HL-60/S4 treated with phorbol 12-myristate 13-acetate at 8.2 ng/mL for 4 days and 3 days (cell line): ENCODE results near the gene ACVR1.
"Not testable (repeated sequence)": the region's sequence is repeated elsewhere in the genome, so short reads cannot be mapped to it uniquely, and the experiment has no call there.

Experiments
- in situ Hi-C: fragments of 300-500 bp; cut with MboI; formaldehyde crosslinking; loops from 2 replicates; pipeline ENCODE4 v1.15.0; 2022; ENCODE audit warnings: low sequenced_read_pairs

ACVR1 gene

DNA sequence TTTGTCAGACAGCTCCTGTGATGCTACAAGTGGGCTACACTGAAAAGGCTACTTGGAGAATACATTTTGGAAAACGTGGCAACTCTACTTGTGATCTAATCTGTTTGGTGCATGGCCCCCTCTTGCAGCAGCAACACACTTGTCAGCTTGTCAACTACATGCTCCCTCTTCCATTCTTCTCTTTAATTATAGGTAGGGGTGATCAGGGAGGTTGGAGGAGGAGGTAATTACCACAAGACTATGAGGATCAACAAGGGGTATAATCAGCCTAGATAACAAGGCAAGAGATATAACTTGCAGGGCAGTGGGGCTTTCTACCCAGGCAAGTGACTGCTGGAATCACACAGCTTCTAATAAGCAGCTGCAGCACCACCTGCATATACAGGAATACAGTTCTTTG, 104.9 kb downstream of the ACVR1 start:
- in situ Hi-C loops, result no loop called here

DNA sequence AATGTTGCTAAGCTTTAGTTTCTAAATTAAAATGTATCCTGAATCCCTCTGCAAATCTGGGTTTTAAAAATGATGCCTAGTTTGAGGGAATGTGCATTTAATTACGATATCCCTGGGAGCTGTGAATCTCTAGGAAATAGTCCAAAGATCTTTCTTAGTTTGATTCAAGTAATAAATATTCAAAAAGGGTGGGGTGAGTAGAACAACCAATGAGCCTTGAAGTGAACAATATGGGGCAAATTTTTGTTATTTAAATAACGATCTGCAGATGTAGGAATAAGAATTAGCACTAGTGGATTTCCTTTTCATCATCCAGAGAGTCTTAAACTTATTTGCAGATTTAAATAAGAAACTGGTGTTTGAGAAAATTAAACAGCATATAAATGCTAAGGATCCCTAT, 106.3 kb downstream of the ACVR1 start:
- in situ Hi-C loops, result no loop called here

DNA sequence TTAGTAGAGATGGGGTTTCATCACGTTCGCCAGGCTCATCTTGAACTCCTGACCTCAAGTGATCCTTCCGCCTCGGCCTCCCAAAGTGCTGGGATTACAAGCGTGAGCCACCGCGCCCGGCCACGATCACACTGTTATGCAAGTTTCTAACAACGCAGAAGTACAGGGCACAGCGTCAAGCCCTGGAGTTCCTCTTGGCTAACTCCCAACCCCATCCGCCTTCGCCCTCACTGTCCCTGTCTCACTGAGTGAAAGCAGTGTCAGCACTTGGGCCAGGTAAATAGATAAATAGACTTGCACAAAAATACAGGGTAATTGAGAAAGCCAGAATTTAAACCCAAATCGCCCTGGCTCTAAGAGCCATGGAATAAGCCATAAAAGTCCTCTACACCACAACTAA, 111.7 kb downstream of the ACVR1 start:
- in situ Hi-C loops, result no loop called here

DNA sequence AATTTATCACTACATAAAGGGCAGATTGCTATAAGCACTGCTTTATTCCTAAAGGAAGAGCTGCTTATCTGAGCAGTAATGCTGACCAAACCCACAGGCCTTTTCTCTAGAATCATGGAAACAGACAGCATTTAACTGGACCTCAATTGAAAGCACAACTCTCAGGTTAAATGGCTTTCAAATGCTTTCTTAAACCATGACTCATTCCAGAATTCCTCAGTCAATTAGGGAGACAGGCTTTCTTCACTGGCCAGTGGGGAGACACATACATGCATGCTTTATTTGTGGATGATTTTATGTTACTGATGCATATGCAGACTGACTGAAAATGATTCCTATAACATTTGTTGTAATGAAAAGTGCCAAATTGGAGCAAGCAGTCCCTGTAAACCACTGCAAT, 114.6 kb downstream of the ACVR1 start:
- in situ Hi-C loops, result no loop called here

DNA sequence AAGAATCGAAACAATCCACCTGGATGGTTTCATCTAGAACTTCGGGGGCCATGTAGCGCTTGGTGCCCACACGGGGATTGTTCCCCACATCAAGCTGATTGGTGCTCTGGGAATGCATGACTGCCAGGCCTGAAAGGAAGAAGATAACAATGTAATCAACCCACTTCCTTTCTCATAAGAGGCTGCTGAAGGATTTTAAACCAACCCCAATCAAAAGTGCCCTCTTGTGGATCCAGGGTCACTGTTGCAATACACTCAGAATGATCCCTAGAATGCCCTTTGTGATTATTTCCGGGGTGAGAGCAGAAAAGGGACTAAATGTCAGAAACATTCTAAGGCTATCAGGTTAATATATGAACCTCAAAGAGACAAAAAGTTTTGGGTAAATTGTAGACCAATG, 115.2 kb downstream of the ACVR1 start:
- in situ Hi-C loops, result no loop called here

DNA sequence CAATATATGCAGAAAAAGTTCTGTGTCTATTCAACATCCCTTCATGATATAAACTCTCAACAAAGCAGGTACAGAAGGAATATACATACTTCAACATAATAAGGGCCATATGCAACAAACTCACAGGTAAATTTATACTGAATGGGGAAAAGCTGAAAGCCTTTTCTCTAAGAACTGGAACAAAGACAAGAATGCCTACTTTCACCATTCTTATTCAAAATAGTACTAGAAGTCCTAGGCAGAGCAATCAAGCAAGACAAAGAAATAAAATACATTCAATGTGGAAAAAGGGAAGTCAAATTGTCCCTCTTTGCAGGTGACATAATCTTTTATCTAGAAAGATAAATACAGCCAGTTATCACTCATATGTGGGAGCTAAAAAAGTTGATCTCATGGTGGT, 116.3 kb downstream of the ACVR1 start:
- in situ Hi-C loops, result no loop called here

DNA sequence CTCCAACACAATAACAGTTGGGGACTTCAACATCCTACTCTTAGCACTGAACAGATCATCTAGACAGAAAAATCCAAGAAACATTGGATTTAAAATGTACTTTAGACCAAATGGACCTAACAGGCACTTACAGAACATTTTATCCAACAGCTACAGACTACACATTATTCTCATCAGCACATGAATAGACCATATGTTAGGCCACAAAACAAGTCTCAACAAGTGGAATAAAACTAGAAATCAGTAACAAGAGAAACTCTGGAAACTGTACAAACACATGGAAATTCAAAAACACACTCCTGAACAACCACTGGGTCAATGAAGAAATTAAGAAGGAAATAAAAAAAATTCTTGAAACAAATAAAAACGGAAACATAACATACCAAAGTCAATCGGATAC, 117.5 kb downstream of the ACVR1 start:
- in situ Hi-C loops, result no loop called here

DNA sequence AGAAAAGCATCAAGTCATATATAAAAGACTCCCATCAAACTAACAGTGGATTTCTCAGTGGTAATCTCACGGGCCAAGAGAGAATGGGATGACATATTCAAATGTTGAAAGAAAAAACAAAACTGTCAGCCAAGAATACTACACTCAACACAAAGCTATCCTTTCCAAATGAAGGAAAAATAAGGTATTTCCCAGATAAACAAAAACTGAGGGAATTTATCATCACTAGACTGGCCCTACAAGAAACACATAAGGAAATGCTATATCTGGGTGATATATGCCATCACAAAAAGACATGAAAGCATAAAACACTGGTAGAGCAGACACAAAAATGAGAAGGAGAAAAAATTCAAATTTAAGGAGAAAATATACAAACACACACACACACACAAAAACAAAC, 118.6 kb downstream of the ACVR1 start:
- in situ Hi-C loops, result no loop called here

DNA sequence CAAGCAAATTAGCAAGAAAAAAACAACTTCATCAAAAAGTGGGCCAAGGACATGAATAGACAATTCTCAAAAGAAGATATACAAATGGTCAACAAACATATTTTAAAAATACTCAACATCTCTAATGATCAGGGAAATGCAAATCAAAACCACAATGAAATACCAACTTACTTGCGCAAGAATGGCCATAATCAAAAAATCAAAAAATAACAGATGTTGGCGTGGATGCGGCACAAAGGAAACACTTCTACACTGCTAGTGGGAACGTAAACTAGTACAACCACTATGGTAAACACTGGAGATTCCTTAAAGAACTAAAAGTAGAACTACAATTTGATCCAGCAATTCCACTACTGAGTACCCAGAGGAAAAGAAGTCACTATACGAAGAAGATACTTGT, 119.7 kb downstream of the ACVR1 start:
- in situ Hi-C loops, result not testable (repeated sequence)

DNA sequence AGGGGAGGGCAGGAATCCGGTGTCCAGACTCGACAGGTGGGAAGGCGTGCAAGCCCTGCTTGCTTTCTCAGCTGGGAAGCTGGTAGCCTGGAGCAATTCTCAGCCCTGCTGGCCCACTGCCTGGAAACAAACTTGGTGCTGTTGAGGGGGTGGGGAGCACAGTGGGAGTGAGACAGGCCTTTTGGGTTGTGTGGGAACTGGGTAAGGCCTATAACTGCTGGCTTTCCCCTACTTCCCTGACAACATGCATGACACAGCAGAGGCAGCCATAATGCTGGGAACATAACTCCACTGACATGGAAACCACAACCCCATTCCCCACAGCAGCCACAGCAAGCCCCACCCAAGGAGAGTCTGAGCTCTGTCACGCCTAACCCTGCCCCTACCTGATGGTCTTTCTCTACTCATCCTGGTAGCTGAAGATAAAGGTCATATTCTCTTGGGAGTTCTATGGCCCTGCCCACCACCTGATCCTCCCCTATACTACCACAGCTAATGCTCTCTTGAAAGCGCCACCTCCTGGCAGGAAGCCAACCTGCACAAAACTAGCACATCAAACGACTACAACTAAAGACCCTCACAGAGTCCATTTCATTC, 124.6 kb downstream of the ACVR1 start:
- in situ Hi-C loops, result no loop called here

DNA sequence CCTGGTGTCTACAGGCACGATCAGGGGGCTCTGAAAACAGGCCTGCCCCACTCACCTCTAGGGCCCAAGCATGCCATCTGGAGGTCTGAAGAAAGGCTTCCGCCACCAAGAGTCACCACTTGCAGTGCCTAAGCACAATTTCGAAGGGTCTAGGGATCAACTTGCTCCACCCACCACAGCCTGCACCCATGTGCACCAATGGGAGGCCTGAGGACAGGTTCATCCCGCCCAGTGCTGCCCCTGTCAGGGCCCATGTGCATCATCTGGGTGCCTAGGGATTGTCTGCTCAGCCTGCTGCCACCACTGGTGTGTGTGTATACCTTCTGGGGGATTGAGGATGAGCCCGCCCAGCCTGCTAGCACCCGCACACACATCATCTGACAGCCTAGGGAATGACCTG, 126.4 kb downstream of the ACVR1 start:
- in situ Hi-C loops, result no loop called here

DNA sequence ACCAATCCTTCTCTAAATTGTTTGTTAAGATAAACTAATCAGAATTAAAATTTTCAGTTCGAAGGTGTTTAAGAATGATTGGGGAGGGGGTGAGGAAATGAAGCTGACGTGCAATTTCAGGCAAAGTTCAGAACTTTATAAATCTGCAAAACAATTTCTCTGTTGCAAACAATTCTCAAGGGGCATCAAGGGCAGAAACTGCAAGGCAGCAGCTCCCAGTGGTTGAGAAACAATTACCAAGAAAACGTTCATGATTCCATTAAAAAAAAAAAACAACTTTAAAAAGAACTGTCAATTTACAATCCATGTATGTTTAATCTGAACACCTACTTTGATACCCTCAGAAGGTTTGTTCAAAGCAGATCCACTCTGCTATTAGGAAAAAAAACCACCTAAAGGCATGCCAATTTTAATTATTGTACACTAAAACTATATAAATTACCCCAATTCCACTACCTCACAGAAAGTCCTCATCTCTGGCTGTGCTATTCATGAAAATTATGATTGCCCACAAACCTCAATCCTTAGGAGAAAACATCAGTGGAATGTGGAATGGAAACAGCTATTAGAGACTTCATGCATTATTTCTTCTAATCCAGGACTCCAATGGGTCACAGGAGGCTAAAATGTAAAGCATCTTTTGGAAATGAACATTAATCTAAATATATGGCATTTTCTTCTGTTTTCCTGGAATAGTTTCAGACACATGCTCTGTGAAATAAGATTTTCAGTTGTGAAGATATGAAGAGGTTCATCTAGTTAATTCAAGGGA, 127.6 kb downstream of the ACVR1 start:
- in situ Hi-C loops, result no loop called here

DNA sequence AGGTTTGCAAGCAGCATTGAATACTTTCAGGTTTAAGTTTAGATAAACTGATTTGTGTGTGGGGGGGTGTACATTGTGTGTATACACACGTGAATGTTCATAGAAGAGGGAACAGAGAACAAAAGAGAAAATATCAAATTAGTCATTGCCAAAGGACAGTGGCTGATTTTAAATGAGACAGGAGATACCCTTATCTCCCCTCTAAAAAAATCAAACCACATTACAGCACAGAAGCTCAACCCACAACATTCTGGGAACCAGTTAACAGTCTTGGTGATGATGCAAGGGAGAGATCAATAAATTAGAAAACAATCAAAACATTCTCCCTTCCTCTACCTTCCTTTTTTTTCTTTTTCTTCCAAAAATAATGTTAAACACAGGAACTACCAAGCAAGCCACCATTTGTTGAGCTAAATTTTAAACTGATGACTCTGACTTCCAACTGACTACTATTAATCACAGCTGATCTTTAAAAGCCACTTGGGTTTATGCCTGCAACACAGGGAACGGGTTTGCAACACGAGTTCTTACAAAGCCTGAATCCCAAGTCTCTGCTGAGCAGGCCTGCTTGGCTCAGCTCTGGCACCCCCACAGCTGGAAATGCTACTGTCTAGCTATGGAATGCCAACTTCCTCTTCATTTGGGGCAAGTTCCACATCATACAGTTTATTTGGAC, 128.3 kb downstream of the ACVR1 start:
- in situ Hi-C loops, result no loop called here

DNA sequence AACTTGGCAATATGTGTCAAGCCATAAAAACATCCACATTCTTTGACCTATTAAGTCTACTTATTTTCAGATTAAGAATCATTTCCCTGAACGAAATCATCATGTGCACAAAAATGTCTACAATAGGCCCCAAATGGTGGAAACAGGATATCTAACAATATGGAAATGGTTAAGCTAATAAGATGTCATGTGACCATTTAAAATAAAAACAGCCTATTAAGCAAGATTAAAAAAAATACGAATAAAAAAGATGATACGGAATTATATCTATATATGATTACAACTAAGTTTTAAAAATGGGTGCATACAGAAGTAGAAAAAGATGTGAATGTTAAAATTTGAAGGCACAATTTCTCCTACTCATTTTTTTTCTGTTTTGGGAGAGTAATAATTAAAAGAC, 128.8 kb downstream of the ACVR1 start:
- in situ Hi-C loops, result no loop called here

DNA sequence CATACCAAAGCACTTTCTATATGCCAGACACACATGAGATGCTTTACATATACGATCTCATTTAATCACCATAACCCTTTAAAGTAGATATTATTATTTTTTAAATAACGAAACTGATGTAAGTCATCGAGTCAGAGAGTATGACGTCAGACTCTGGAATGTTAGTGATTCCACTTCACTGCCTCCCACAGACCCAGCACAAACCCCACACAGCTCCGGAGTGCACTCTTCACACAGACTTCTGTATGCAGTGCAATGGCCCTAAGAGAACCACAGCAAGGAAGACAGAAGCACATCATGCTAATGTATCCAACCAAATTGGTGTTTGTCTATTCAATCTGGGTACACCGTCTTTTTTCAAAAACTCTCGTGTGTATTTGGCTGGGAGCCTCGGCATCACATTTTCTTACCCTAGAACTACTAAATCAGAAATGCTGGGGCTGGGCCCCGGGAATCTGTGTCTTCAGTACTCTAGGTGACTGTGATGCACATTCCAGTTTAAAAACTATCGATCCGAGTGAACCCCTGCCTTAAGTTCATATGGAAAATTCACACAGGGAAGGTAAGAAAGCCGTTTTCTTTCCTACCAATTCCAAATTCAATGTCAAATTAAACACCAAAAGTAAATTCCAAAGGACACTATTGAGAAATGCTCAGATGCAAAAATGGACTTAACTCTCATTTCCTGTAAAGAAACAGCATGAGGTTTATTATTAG, 129.7 kb downstream of the ACVR1 start:
- in situ Hi-C loops, result no loop called here

DNA sequence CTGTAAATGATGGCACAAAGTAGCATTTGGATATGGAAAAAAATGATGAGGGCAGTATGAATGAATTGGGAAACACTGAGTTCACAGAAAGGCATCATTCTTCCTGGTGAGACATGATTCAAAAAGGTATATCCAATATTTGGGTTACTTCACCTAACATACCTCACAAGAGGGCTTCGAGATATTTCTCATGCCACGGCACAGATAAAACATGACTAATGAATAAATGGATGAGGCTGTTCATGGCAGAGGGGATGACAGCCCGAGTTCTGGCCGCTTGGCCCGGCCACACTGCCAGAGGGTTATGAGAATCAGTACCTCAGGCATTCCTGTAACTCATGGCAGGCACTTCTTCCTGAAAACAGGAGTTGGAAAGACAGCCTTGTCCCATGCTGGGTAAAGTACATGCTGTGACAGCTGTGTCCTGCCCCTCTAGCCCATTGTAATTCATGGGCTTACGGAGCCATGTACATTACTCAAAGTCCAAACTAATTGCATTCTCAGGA, 131.5 kb downstream of the ACVR1 start:
- in situ Hi-C loops, result no loop called here

DNA sequence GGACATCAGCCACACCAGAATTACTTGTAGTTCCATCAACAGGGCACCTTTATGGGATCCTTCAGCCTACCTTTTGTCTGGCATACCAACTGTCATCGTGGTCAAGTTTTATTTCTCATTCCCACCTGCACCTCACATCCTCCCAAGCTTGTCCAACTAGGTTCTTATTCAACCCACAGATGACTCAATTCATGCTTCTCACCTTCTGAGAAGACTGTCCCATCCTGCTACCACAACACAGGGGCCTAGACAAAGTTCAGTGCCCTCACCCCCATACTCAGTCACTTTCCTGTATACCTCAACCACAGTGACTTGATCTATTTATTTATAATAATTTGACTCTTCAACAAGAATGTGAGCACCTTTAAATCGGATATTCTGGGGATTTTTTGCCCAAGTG, 133.1 kb downstream of the ACVR1 start:
- in situ Hi-C loops, result no loop called here

DNA sequence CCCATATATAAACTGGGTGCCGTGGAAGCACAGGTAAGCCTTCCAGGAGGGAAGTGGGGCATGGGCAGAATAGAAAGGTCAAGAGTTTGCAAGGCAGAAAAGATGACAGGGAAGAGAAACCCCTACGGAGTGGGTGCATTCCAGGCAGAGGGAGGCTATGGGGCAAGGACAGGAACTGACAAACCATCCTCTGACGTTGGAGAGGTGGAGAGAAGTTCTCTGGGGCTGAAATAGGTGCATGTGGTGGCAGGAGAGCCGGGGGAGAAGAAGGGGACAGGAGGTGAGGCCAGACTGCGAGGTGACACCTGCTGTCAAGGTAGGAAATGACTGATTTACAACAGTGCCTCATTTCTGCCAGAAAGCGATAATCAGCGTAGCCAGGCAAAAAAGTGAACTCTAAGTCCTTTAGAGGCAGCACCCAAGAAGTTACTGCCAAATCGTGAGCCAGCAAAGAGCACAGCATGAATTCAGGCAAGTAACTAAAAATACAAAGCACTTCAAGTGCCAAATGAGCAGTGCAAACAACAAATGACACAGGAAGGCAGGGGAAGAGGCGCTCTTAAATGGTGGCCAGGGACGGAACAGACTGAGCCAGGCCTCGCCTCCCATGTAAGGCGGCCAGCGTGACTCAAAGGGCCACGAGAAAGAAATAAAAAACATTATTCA, 134.2 kb downstream of the ACVR1 start:
- in situ Hi-C loops, result no loop called here

DNA sequence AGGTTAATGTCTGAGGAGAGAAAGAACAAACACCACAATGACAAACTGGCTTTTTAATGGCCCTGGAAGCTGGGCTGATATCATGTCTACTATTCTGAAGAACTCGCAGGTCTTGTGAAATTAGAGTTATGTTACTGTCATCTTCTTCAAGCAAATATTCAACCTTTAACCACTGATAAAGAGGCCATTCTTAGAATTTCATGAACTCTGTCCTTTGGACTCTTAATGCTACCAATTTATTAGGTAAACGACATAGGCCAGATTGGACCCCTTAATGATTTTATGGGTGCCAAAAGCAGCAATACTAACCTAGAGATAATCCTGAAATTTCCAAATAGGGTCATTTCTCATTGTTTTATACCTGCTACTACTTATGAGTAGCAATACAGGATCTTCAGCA, 138.5 kb downstream of the ACVR1 start:
- in situ Hi-C loops, result no loop called here

DNA sequence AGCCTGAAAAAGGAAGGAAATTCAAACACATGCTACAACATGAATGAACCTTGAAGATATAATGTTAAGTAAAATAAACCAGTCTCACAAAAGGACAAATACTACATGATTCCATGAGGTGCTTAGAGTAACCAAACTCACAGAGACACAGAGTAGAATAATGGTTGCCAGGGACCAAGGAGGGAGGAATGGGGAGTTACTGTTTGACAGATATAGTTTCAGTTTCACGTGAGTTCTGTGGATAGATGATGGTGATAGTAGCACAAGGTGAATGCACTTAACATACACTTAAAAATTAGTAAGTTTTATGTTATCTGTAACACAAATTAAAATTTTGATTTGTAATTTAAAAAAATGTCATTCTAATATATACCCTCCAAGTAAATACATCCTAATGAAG, 140.6 kb downstream of the ACVR1 start:
- in situ Hi-C loops, result no loop called here

DNA sequence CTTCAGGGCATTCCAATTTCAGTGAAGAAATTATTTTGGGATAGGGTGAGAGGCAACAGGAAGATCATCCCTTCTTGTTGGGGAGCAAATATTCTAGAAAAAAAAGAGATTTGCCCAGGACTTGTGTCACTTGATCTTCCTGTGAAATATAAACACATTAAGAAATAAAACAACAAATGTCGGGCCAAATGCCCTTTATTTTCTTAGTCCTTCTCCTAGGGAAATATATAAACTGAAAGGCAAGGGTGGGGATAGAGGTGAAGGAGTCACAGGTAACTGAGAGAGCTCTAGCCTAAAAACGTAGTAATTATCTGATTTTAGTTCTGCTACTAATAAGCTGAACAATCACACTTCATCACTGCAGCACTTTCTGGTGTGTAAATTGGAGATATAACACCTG, 142.9 kb downstream of the ACVR1 start:
- in situ Hi-C loops, result no loop called here
